ENCODE measurements around the gene ZC3H13.

The ZC3H13 gene

GRCh38 chr13:45925151-45925550 is 127.4 kb downstream of the ZC3H13 start:
- in situ Hi-C loops (cut with MboI; ENCODE audit: low pct_unique_long_range_greater_than_20kb, low sequenced_read_pairs, unreplicated experiment): no loop called here
- no peak for DNase-seq (ENCODE audit: low spot score)
- peak; percentile 34 for TF ChIP-seq CTCF (IDR thresholded peaks at IDR 0.05; ENCODE audit: extremely low read depth, insufficient read depth, missing control alignments)

GRCh38 chr13:45921162-45921736 is 131.3 kb downstream of the ZC3H13 start:
- no peak for DNase-seq (ENCODE audit: low spot score)
- no peak for TF ChIP-seq CTCF (IDR thresholded peaks at IDR 0.05; ENCODE audit: extremely low read depth, insufficient read depth, missing control alignments)
- in situ Hi-C loops (cut with MboI; ENCODE audit: low pct_unique_long_range_greater_than_20kb, low sequenced_read_pairs, unreplicated experiment): no loop called here

GRCh38 chr13:45918597-45918996 is 133.9 kb downstream of the ZC3H13 start:
- in situ Hi-C loops (cut with MboI; ENCODE audit: low pct_unique_long_range_greater_than_20kb, low sequenced_read_pairs, unreplicated experiment): no loop called here
- no peak for DNase-seq (ENCODE audit: low spot score)
- TF ChIP-seq CTCF (IDR thresholded peaks at IDR 0.05; ENCODE audit: extremely low read depth, insufficient read depth, missing control alignments): no peak

GRCh38 chr13:45917019-45917418 is 135.5 kb downstream of the ZC3H13 start:
- no peak for DNase-seq (ENCODE audit: low spot score)
- in situ Hi-C loops (cut with MboI; ENCODE audit: low pct_unique_long_range_greater_than_20kb, low sequenced_read_pairs, unreplicated experiment): no loop called here

GRCh38 chr13:45915686-45916439 is 136.7 kb downstream of the ZC3H13 start:
- TF ChIP-seq CTCF (IDR thresholded peaks at IDR 0.05; ENCODE audit: extremely low read depth, insufficient read depth, missing control alignments): no peak
- no peak for DNase-seq (ENCODE audit: low spot score)
- in situ Hi-C loops (cut with MboI; ENCODE audit: low pct_unique_long_range_greater_than_20kb, low sequenced_read_pairs, unreplicated experiment): no loop called here

More at GRCh38 chr13:45917019-45917418, 135.5 kb downstream of the ZC3H13 start:
- TF ChIP-seq CTCF (IDR thresholded peaks at IDR 0.05; ENCODE audit: extremely low read depth, insufficient read depth, missing control alignments): no peak

GRCh38 chr13:45909673-45910072 is 142.9 kb downstream of the ZC3H13 start:
- DNase-seq (ENCODE audit: low spot score): no peak
- in situ Hi-C loops (cut with MboI; ENCODE audit: low pct_unique_long_range_greater_than_20kb, low sequenced_read_pairs, unreplicated experiment): no loop called here
- TF ChIP-seq CTCF (IDR thresholded peaks at IDR 0.05; ENCODE audit: extremely low read depth, insufficient read depth, missing control alignments): no peak
